KMS-11 (cell line): ENCODE results near the gene FAM209B.
"Not testable (repeated sequence)": the region's sequence is repeated elsewhere in the genome, so short reads cannot be mapped to it uniquely, and the experiment has no call there.

Experiments
- H2AFZ ChIP-seq: fragments of 200-600 bp; sonication (generic); 2 replicates; pipeline ENCODE4 v1.6.1; 2016; ENCODE audit warnings: antibody characterized with exemption, mixed run types, low read depth
- H3K27ac ChIP-seq: fragments of 200-600 bp; sonication (generic); 2 replicates; pipeline ENCODE4 v1.6.1; 2016; ENCODE audit warnings: mild to moderate bottlenecking, mixed run types
- H3K27me3 ChIP-seq: fragments of 200-600 bp; sonication (generic); 2 replicates; pipeline ENCODE4 v1.6.1; 2017; ENCODE audit warnings: mild to moderate bottlenecking, low read depth, mixed run types, moderate library complexity; ENCODE audit not compliant: insufficient read depth
- H3K36me3 ChIP-seq: fragments of 200-600 bp; sonication (generic); 2 replicates; pipeline ENCODE4 v1.6.1; 2017; ENCODE audit warnings: mild to moderate bottlenecking, mixed run types; ENCODE audit not compliant: insufficient read depth
- H3K4me1 ChIP-seq: fragments of 200-600 bp; sonication (generic); 2 replicates; pipeline ENCODE4 v1.6.1; 2016; ENCODE audit warnings: mild to moderate bottlenecking, low read depth, mixed run types; ENCODE audit not compliant: poor library complexity, severe bottlenecking
- H3K4me2 ChIP-seq: fragments of 200-600 bp; sonication (generic); 2 replicates; pipeline ENCODE4 v1.7.0; 2016; ENCODE audit warnings: mild to moderate bottlenecking, mixed run types
- H3K4me3 ChIP-seq: fragments of 200-600 bp; sonication (generic); IDR thresholded peaks from 2 replicates; pipeline ENCODE4 v1.6.1; 2017; ENCODE audit warnings: low read depth, low read length, mixed read lengths; ENCODE audit not compliant: insufficient read depth
- H3K79me2 ChIP-seq: fragments of 200-600 bp; sonication (generic); 2 replicates; pipeline ENCODE4 v1.6.1; 2016; ENCODE audit warnings: low read depth, mixed run types; ENCODE audit not compliant: insufficient read depth
- H3K9ac ChIP-seq: fragments of 200-600 bp; sonication (generic); 2 replicates; pipeline ENCODE4 v1.6.1; 2016; ENCODE audit warnings: mild to moderate bottlenecking, mixed run types
- H4K20me1 ChIP-seq: fragments of 200-600 bp; sonication (generic); 2 replicates; pipeline ENCODE4 v1.6.1; 2016; ENCODE audit warnings: mild to moderate bottlenecking, mixed run types; ENCODE audit not compliant: insufficient read depth
- TF ChIP-seq, protein P1 (sequence below): fragments of 200-600 bp; sonication (generic); conservative IDR thresholded peaks from 2 replicates; pipeline ENCODE4 v1.6.1; 2017; ENCODE audit warnings: low read depth, mild to moderate bottlenecking, antibody characterized with exemption, low read length, moderate library complexity, mixed read lengths

Gene FAM209B

GRCh38 chr20:56532946-56533345, at the start of gene FAM209B:
TSS of gene FAM209B (plus strand) at chr20:56533246. CDS start at chr20:56533342, 96 bp downstream.
- not testable (repeated sequence) for H3K79me2 ChIP-seq, H3K4me3 ChIP-seq, H3K9ac ChIP-seq, H4K20me1 ChIP-seq, H3K4me1 ChIP-seq, H2AFZ ChIP-seq, H3K36me3 ChIP-seq, H3K27me3 ChIP-seq, H3K27ac ChIP-seq, H3K4me2 ChIP-seq

- Histone ChIP-seq H3K4me1 (no peaks in the 10 kb centered on the region), H3K4me3 (no peak overlapping the region), H3K79me2 (no peaks in the 10 kb centered on the region), H3K36me3 (no peaks in the 10 kb centered on the region; the same call in 1 of the 2 replicates), H2AFZ (no peak overlapping the region), H3K27me3 (no peaks in the 10 kb centered on the region), H3K4me2 (no peak overlapping the region), H4K20me1 (no peaks in the 10 kb centered on the region), H3K27ac (no peak overlapping the region), H3K9ac (no peak overlapping the region)
- TF ChIP-seq, protein P1, sequence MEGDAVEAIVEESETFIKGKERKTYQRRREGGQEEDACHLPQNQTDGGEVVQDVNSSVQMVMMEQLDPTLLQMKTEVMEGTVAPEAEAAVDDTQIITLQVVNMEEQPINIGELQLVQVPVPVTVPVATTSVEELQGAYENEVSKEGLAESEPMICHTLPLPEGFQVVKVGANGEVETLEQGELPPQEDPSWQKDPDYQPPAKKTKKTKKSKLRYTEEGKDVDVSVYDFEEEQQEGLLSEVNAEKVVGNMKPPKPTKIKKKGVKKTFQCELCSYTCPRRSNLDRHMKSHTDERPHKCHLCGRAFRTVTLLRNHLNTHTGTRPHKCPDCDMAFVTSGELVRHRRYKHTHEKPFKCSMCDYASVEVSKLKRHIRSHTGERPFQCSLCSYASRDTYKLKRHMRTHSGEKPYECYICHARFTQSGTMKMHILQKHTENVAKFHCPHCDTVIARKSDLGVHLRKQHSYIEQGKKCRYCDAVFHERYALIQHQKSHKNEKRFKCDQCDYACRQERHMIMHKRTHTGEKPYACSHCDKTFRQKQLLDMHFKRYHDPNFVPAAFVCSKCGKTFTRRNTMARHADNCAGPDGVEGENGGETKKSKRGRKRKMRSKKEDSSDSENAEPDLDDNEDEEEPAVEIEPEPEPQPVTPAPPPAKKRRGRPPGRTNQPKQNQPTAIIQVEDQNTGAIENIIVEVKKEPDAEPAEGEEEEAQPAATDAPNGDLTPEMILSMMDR = no peak
Observed at GRCh38 chr20:56483970-56484369, 49.1 kb upstream of the FAM209B start.

- no peaks in the 10 kb centered on the region for H3K27me3 ChIP-seq
- no peaks in the 10 kb centered on the region for H3K79me2 ChIP-seq
- no peak overlapping the region for H3K4me2 ChIP-seq
- H3K36me3 ChIP-seq = no peaks in the 10 kb centered on the region; the same call in 1 of the 2 replicates
- H3K4me1 ChIP-seq = no peaks in the 10 kb centered on the region
- H3K4me3 ChIP-seq = no peak overlapping the region
- no peak overlapping the region for H3K27ac ChIP-seq
- H3K9ac ChIP-seq = no peak overlapping the region
- no peak overlapping the region for H2AFZ ChIP-seq
- TF ChIP-seq, protein P1 = no peak
- H4K20me1 ChIP-seq = no peaks in the 10 kb centered on the region
Observed at GRCh38 chr20:56487216-56487615, 45.8 kb upstream of the FAM209B start.

DNA sequence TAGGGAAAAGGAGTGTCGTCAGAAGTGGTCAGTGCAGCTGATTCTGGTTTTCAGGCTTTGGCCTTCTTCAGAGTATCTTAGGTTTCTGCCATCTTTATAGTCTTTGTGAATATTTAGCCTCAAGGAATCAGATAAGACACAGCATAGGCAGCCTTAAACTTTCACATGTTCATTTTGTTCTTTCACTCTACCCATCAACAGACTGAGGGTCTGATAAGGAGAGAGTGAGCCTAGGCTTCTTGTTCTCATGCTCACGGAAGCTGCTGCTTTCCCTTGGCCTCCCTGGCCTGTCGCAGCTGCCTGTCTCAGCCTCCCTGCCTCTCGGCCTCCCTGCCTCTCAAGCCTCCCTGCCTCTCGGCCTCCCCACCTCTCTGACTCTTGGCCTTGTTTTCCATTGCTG, 44.5 kb upstream of the FAM209B start:
- H3K4me1 ChIP-seq = no peaks in the 10 kb centered on the region
- H3K4me2 ChIP-seq = no peak overlapping the region
- H3K27me3 ChIP-seq = no peaks in the 10 kb centered on the region
- H3K4me3 ChIP-seq = no peak overlapping the region
- H2AFZ ChIP-seq = no peak overlapping the region
- no peaks in the 10 kb centered on the region for H4K20me1 ChIP-seq
- TF ChIP-seq, protein P1 = no peak
- no peak overlapping the region for H3K27ac ChIP-seq
- H3K79me2 ChIP-seq = no peaks in the 10 kb centered on the region
- H3K36me3 ChIP-seq = no peaks in the 10 kb centered on the region; the same call in 1 of the 2 replicates
- H3K9ac ChIP-seq = no peak overlapping the region

- Histone ChIP-seq H3K27me3 (no peaks in the 10 kb centered on the region), H3K4me1 (no peaks in the 10 kb centered on the region), H3K9ac (no peak overlapping the region), H3K4me2 (no peak overlapping the region), H3K4me3 (no peak overlapping the region), H2AFZ (no peak overlapping the region), H3K27ac (no peak overlapping the region), H3K79me2 (no peaks in the 10 kb centered on the region; the same call in 1 of the 2 replicates), H3K36me3 (no peaks in the 10 kb centered on the region; the same call in 1 of the 2 replicates), H4K20me1 (no peaks in the 10 kb centered on the region)
- TF ChIP-seq, protein P1 = no peak
Observed at GRCh38 chr20:56501116-56501515, 31.9 kb upstream of the FAM209B start.
